HTR-8/SVneo (cell line): ENCODE measurements around the gene DLEC1.

Source experiments
- DNase-seq: peaks from one replicate; pipeline ENCODE4 v3.0.0; 2011; ENCODE audit warnings: low spot score, mixed read lengths; ENCODE audit not compliant: insufficient read length
- FAIRE-seq: peaks from 2 replicates; lab custom pipeline; 2011; peaks lifted over from hg19 to GRCh38; lab: Jason Lieb, UNC

Gene DLEC1

GRCh38 chr3:38117748-38118420 lies 78.9 kb downstream of the DLEC1 start:
- DNase-seq, result peak; percentile 53
- peak; percentile 65 for FAIRE-seq

DNA sequence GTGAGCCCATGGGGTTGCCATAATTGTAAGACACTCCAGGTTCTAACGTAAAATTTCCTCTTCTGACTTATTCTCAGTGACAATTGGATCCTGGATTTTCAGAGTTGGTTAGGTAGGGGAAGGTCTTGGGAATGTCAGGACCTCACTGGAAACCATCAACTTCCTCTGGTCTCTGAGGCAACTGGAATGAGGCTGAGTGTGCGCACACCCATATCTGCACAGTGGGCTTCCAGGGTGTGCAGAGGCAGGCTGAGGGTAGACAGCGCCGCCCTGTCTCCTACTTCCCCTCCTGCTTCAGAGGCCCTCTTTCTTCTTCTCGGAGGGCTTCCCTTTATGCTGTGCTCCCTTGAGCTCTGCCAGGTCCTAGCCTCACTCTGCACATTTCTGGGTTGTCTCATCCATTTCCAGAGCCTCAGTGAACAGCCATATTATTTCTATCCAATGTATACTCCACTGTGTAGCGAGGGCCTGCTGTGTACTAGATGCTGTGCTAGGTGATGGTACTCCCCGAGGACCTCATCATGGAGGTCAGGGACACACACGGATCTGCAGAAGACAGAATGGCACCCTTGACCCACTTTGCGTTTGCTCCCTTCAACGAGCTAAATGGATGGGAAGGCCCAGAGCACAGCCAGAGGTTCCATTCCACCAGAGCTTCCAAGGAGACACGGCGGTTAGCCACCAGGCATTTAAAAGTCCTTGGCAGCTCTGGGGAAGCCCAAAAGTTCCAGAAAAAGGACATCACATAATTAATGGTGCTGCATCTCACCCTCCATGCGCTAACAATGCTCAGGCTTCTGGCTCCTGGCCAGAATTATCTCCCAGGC lies 79.6 kb downstream of the DLEC1 start:
- DNase-seq (no peak), FAIRE-seq (no peak)

DNA sequence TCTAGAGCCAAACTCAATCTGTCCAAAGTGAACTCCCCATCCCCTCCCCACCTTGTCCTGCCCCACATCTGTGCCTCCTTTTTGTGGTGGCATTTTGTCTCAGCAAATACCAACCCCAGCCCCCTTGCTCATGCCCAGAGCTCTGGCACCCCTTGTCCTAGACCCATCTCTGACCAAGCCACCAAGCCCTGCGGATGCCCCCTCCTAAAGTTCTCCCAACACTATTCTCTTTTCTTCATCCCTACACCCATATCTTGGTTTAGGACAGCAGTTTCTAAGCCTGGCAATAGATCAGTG lies 80.2 kb downstream of the DLEC1 start:
- DNase-seq (no peak), FAIRE-seq (no peak)

DNA sequence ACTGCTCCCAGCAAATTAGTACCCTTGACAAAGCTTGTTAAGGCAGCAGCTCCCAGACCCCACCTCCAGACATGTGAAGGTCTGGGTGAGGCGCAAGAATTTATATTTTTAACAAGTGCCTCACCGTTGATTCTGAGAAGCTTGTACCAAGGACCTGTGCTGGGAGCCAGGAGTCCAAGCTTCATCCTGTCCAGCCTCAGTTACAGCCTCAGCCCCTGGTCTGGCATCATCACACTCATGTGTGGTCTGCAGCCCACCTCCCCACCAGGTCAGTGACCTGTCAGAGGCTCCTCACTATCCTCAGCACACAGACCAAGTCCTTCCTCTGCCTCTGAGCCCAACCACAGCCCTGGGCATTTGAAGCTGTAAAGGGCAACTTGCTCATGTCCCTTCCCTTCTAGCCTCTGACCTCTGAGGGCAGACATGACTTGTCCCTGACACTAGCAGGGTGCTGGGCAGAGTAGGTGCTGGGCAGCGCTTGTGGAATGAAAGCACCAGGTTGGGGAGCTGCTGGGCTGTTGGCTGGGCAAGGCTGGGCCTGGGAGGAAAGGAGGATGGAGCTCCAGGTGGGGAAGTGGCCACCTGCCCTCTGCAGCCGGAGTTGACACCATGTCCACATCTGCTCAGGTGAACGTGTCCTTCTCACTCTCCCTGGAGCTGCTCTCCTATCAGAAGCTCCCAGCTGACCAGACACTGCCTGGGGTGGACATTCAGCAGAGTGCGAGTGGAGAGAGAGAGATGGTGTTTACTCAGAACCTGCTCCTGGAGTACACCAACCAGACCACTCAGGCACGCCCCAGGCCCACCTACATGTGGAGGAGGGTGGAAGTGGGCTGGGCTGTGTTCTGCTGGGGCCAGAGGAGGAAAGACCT lies 81.0 kb downstream of the DLEC1 start:
- DNase-seq, result no peak
- no peak for FAIRE-seq

GRCh38 chr3:38120693-38121450 lies 81.9 kb downstream of the DLEC1 start:
- no peak for DNase-seq
- no peak for FAIRE-seq

GRCh38 chr3:38121451-38121831 lies 82.4 kb downstream of the DLEC1 start:
- FAIRE-seq (no peak), DNase-seq (no peak)

GRCh38 chr3:38121832-38122461 lies 82.9 kb downstream of the DLEC1 start:
- DNase-seq (no peak), FAIRE-seq (no peak)

- no peak for DNase-seq
- no peak for FAIRE-seq
Measured at GRCh38 chr3:38122712-38123290, 83.8 kb downstream of the DLEC1 start.

- FAIRE-seq (no peak), DNase-seq (no peak)
Measured at GRCh38 chr3:38124324-38125122, 85.5 kb downstream of the DLEC1 start.

DNA sequence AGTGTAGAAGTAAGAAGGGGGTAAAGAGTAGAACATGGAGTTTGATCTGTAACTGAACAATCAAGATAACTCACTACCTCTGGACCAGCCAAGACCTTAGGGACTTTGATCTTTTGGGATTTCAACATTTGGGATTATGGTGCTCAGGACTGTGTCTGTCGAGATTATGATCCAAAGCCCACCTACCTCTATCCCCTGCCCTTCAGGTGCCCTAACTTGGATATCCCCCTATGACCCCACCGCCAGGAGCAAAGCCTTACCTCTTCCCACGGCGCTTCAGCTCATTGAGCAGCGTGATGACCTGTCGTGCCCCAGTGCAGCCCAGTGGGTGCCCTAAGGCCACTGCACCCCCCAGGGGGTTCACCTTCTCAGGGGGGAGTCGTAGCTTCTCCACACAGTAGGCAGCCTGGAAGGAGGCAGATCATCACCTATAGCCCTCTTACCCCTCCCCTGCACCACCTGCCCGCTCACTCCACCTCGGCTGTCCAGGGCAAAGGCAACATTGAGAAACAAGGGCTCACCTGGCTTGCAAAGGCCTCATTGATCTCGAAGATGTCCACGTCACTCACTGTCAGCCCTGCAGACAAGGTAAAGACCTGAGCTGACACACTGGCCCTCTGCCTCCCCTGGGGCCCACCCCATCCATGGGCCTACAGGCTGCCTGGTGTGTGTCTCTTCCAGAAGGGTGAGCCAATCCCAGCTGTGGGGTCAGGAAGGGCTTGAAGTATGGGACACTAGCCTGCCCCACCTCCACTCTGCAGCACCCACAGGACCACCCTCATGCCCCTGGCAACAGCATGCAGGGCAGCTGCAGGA lies 86.5 kb downstream of the DLEC1 start:
- DNase-seq (no peak), FAIRE-seq (no peak)

GRCh38 chr3:38126121-38126892 lies 87.3 kb downstream of the DLEC1 start:
- FAIRE-seq, result no peak
- DNase-seq, result no peak

DNA sequence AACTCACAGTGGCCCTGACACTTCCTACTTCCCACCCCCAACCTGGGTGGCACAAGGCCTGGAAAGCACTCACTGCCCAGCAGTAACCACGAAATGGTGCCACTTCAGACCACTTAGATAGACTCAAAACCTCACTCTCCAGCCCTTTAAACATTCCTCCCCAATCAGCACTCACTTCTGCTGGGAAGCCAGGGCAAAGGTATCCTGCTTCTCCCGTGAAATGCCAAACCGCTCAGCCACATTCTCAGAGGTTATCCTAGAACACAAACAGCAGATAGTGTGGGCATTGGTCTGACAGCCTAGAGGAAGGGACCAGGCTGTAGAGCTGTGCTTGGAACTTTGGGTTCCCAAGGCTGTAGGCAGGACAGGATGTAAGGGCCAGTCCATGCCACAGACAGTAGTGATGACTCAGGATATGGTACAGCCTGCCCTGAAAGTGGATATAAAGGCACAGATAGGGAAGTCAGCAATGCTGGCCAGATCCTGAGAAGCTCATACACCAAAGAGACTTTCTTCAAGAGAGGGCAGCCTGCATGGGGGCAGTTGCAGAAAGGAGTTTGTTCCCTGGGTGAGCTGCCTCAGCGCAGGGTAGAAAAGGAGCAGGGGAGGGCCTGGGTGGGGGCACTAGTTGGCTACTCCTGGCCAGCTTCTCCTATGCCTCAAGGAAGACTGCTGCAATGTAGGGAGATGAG lies 88.7 kb downstream of the DLEC1 start:
- no peak for FAIRE-seq
- DNase-seq, result no peak

- no peak for FAIRE-seq
- DNase-seq, result no peak
Measured at GRCh38 chr3:38128303-38128655, 89.3 kb downstream of the DLEC1 start.

- FAIRE-seq (no peak), DNase-seq (no peak)
Measured at GRCh38 chr3:38129058-38129457, 90.0 kb downstream of the DLEC1 start.

DNA sequence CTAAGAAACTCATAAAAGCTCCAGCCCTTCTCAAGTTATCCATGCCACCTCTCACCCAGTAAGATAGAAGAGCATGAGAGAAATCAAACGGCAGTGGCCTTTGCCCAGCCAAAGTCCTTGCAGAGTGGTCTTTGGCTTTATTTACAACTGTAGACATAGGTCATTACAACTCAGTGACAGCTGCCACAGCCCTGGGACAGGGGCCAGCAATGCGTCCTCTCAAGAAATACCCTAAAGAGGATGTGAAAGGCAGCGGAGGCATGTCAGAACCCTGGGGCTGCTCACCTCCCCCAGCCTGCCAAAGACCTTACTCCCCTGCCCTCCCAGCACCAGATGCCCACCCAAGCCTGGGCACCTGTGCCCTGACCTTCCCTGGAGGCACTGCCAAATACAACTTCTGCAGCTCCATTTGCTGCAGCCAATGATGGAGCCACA lies 91.6 kb downstream of the DLEC1 start:
- FAIRE-seq (no peak), DNase-seq (no peak)

- FAIRE-seq (no peak), DNase-seq (no peak)
Measured at GRCh38 chr3:38131621-38132369, 92.8 kb downstream of the DLEC1 start.
